Ovary (tissue), 9 donors: ENCODE data around the gene GON7. TPM values are rescaled to one million over a fixed set of nuclear protein-coding genes. Genes with fewer than 3 reads are reported as not detected.

Source experiments
- DNase-seq, 5 donors: peaks; one replicate each; pipeline ENCODE4 v3.0.0-alpha.2; 2019 to 2020
- H3K27ac ChIP-seq, 2 donors: fragments of 200-600 bp; one replicate each; pipeline versions ENCODE4 v1.5.1 to v1.8.0; 2019 to 2022
- H3K27me3 ChIP-seq: fragments of 200-600 bp; one replicate; pipeline ENCODE4 v1.8.0; 2022
- H3K36me3 ChIP-seq: fragments of 200-600 bp; sonication (generic); one replicate; pipeline ENCODE4 v1.5.1; 2019
- H3K4me1 ChIP-seq: one replicate; pipeline ENCODE4 v1.8.1; 2013; ENCODE audit warnings: mild to moderate bottlenecking, moderate library complexity; ENCODE audit not compliant: insufficient read depth
- H3K4me3 ChIP-seq: fragments of 200-600 bp; sonication (generic); one replicate; pipeline ENCODE4 v1.5.1; 2017
- H3K9me3 ChIP-seq, 2 donors: fragments of 200-600 bp in 1 of 2; sonication (generic) in 1 of 2; one replicate each; pipeline versions ENCODE4 v1.5.1 to v1.8.1; 2013 to 2019; ENCODE audit warnings: mild to moderate bottlenecking in 1 of 2, moderate library complexity in 1 of 2
- EP300 ChIP-seq: sonication (generic); formaldehyde crosslinking; IDR thresholded peaks from one replicate; pipeline ENCODE4 v1.6.1; 2017; ENCODE audit warnings: antibody characterized with exemption
- POLR2A ChIP-seq: fragments of 450-650 bp; IDR thresholded peaks from one replicate; pipeline ENCODE4 v1.6.1; 2017; ENCODE audit warnings: antibody characterized with exemption, mild to moderate bottlenecking, moderate library complexity
- WGBS, 3 donors: extraction: QIAGEN DNeasy Blood & Tissue Kit in 1 of 3; methylation state at CpG; one replicate each; pipeline versions ENCODE4 v1.1.5 to v1.1.7; 2013 to 2017; 5-methylcytosine and 5-hydroxymethylcytosine counted together
- intact Hi-C, 4 donors: fragments of 100-400 bp; cut with DNase I; formaldehyde crosslinking; loops; one replicate each; pipeline versions ENCODE4 v1.11.0 to v1.15.1; 2022 to 2023
- polyA plus RNA-seq, 2 donors: library from polyadenylated mRNA; stranded (reverse); fragments of 200-250 nt in 1 of 2; fragments of 350-450 nt in 1 of 2; fragmentation: Illumina TruSeq in 1 of 2; extraction: RNeasy Lipid Tissue Mini Kit (QIAGEN cat#74804) in 1 of 2; gene quantifications; one replicate each; pipeline ENCODE4 v1.2.3, GENCODE V29; 2013 to 2014
- total RNA-seq, 7 donors: library from RNA; depleted of rRNA in 2 of 7; stranded (reverse); fragments of >200 nt in 2 of 7; fragmentation: NEBNext Ultra II Directional in 3 of 7; extraction: Animal tissue kit (Norgen Biotek cat#: 25700) in 3 of 7; gene quantifications; one replicate each; pipeline versions ENCODE4 v1.1.0 to v1.2.4, GENCODE V29; 2016 to 2023
- TF ChIP-seq, protein P1 (sequence below), 3 donors: fragments of 450-650 bp in 2 of 3; fragments of 200-600 bp in 1 of 3; IDR thresholded peaks; one replicate each; pipeline versions ENCODE4 v1.5.1 to v1.8.0; 2016 to 2022; ENCODE audit warnings: antibody characterized with exemption in 3 of 3, mild to moderate bottlenecking in 1 of 3
- donor health status: DM: no; HTN: no; CAD: no; lungs with moderate emphysema.
- donor health status: DM: no; HTN: no; CAD: no.
- donor health status: Bipolar disorder and iron deficiency.
- donor health status: DM: yes; HTN: yes; CAD: no.
- donor health status: DM: no; HTN: no; CAD: no.
- donor health status: DM: yes; HTN: yes; CAD: no.

GON7 gene
- total and polyA plus RNA-seq, 9 donors: 6.5 to 26.0 (median 8.3) TPM

DNA sequence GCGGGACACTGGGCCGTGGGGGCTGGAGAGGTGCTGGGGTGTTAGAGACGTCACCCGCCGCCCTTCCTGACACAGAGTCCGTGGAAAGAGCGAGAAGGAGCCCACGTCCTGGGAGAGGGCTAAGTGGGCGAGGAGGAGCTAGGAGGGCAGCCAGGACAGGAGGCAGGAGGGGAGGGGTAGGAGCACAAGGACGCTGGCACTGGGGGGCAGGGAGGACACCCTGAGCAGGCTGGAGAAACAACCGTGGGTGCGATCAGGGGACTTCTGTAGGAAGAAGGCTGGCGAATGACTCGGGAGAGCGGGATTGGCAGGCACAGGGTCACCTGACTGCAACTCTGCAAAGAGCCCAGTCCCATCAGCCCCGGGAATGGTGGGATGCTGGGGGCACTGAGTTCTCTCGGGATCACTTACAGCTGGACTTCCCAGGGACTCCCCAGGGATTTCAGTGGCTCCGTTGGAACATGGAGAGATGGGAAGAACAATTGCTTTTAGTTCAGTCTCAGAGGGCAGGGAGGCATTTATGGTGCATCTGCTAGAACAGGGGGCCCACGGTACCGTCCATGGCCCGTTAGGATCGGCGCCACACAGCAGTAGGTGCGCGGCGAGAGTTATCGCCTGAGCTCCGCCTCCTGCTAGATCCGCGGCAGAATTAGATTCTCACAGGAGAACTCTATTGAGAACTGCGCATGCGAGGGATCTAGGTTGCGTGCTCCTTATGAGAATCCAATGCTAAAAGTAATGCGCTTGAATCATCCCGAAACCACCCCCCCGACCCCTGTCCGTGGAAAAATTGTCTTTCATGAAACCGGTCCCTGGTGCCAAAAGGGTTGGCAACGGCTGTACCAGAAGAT lies 24.5 kb upstream of the GON7 start:
- TF ChIP-seq, protein P1, sequence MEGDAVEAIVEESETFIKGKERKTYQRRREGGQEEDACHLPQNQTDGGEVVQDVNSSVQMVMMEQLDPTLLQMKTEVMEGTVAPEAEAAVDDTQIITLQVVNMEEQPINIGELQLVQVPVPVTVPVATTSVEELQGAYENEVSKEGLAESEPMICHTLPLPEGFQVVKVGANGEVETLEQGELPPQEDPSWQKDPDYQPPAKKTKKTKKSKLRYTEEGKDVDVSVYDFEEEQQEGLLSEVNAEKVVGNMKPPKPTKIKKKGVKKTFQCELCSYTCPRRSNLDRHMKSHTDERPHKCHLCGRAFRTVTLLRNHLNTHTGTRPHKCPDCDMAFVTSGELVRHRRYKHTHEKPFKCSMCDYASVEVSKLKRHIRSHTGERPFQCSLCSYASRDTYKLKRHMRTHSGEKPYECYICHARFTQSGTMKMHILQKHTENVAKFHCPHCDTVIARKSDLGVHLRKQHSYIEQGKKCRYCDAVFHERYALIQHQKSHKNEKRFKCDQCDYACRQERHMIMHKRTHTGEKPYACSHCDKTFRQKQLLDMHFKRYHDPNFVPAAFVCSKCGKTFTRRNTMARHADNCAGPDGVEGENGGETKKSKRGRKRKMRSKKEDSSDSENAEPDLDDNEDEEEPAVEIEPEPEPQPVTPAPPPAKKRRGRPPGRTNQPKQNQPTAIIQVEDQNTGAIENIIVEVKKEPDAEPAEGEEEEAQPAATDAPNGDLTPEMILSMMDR (IDR thresholded peaks at IDR 0.05): no peak
- TF ChIP-seq EP300 (no peak), POLR2A (no peak)
- no peaks in the 10 kb centered on the region for H3K27me3 ChIP-seq
- H3K4me1 ChIP-seq: peaks cover 4% of the 10 kb centered on the region
- WGBS, 3 donors: 26 to 54% (median 32%) methylated on average over 39 of the region's 39 CpGs
- peak in 3 of 5 donors; percentile 33 to 56 (median 50) for DNase-seq
- no peaks in the 10 kb centered on the region for H3K9me3 ChIP-seq
- peak overlapping the region; percentile 33 for H3K4me3 ChIP-seq
- intact Hi-C loops: no loop called here
- no peak overlapping the region for H3K27ac ChIP-seq
- no peaks in the 10 kb centered on the region for H3K36me3 ChIP-seq

GRCh38 chr14:93230539-93230938 lies 23.7 kb upstream of the GON7 start:
- Histone ChIP-seq H3K36me3 (no peaks in the 10 kb centered on the region), H3K4me1 (peaks cover 4% of the 10 kb centered on the region), H3K4me3 (no peak overlapping the region), H3K27me3 (no peaks in the 10 kb centered on the region), H3K27ac (no peak overlapping the region), H3K9me3 (no peaks in the 10 kb centered on the region)
- TF ChIP-seq POLR2A (no peak), EP300 (no peak)
- TF ChIP-seq, protein P1 (IDR thresholded peaks at IDR 0.05): no peak
- intact Hi-C loops: no loop called here
- 92 to 93% (median 92%) methylated on average over 16 of the region's 16 CpGs for WGBS, 3 donors
- no peak for DNase-seq

GRCh38 chr14:93228550-93228949 lies 21.7 kb upstream of the GON7 start:
- no peaks in the 10 kb centered on the region for H3K36me3 ChIP-seq
- no peak for DNase-seq
- WGBS, 3 donors: 89 to 99% (median 96%) methylated on average over 8 of the region's 8 CpGs
- intact Hi-C loops: no loop called here
- no peaks in the 10 kb centered on the region for H3K9me3 ChIP-seq
- TF ChIP-seq, protein P1 (IDR thresholded peaks at IDR 0.05): no peak
- no peaks in the 10 kb centered on the region for H3K27me3 ChIP-seq
- peaks cover 4% of the 10 kb centered on the region for H3K4me1 ChIP-seq
- H3K4me3 ChIP-seq: no peak overlapping the region
- no peak overlapping the region for H3K27ac ChIP-seq

GRCh38 chr14:93223565-93223964 lies 16.7 kb upstream of the GON7 start:
- Histone ChIP-seq H3K36me3 (no peaks in the 10 kb centered on the region), H3K27me3 (no peaks in the 10 kb centered on the region), H3K4me3 (no peak overlapping the region), H3K27ac (no peak overlapping the region), H3K4me1 (no peaks in the 10 kb centered on the region), H3K9me3 (no peaks in the 10 kb centered on the region)
- intact Hi-C loops: no loop called here
- no peak for DNase-seq
- TF ChIP-seq POLR2A: no peak
- TF ChIP-seq EP300: no peak
- TF ChIP-seq, protein P1 (IDR thresholded peaks at IDR 0.05): no peak
- 94 to 98% (median 97%) methylated on average over 25 to 27 of the region's 27 CpGs for WGBS, 3 donors
